PFSK-1 (cell line): ENCODE data around the gene IL17A.

Experiments used
- POLR2AphosphoS5 ChIP-seq: IDR thresholded peaks from 2 replicates; pipeline ENCODE4 v1.6.1; 2012; ENCODE audit warnings: low read depth, mild to moderate bottlenecking, control low read depth, low read length, moderate library complexity
- REST ChIP-seq, 2 experiments: IDR thresholded peaks; 2 replicates each; pipeline versions ENCODE4 v1.6.1 to v1.8.0; 2011 to 2012; ENCODE audit warnings: low read depth in 2 of 2, low read length in 2 of 2, control low read depth in 1 of 2, inconsistent platforms in 1 of 2, mild to moderate bottlenecking in 1 of 2, moderate library complexity in 1 of 2; ENCODE audit not compliant: insufficient read depth in 1 of 2
- SIN3A ChIP-seq: IDR thresholded peaks from 2 replicates; pipeline ENCODE4 v1.6.1; 2012; ENCODE audit warnings: mild to moderate bottlenecking, low read length, moderate library complexity, borderline replicate concordance; ENCODE audit not compliant: insufficient read depth
- TAF1 ChIP-seq: IDR thresholded peaks from 2 replicates; pipeline ENCODE4 v1.6.1; 2012; ENCODE audit warnings: low read length, control low read depth, borderline replicate concordance; ENCODE audit not compliant: insufficient read depth

- no peak for TF ChIP-seq REST (IDR thresholded peaks at IDR 0.05; ENCODE audit: insufficient read depth in 1 of 2, low read depth in 2 of 2, low read length in 2 of 2)
- no peak for TF ChIP-seq TAF1
- TF ChIP-seq SIN3A, result no peak
- no peak for TF ChIP-seq POLR2AphosphoS5
Measured at GRCh38 chr6:52136934-52137467, 49.2 kb upstream of the IL17A start.
